ENCODE results near the gene STYXL1.

- TF ChIP-seq CTCF (IDR thresholded peaks at IDR 0.05; ENCODE audit: borderline replicate concordance, extremely low read depth, low read length, poor library complexity, severe bottlenecking) (no peak), EZH2 (IDR thresholded peaks at IDR 0.05; ENCODE audit: borderline replicate concordance, low read depth, low read length, severe bottlenecking) (no peak)
Measured at GRCh38 chr7:75989500-75990388, 58.1 kb downstream of the STYXL1 start.
